Neural cell (in vitro differentiated cells): Measurements from ENCODE around the gene NRROS. TPM values are rescaled to one million over a fixed set of nuclear protein-coding genes. Genes with fewer than 3 reads are reported as not detected.

Source experiments
- H2AFZ ChIP-seq: fragments of 200-600, 300-800 bp; sonication (generic), shearing (Covaris generic); 2 replicates; pipeline ENCODE4 v1.6.0; 2014; ENCODE audit warnings: low read depth, mild to moderate bottlenecking, antibody characterized with exemption, low read length, moderate library complexity
- H3F3A ChIP-seq: fragments of 200-600 bp; shearing (Covaris generic); 2 replicates; pipeline ENCODE4 v1.6.1; 2016; ENCODE audit warnings: mild to moderate bottlenecking, moderate library complexity, mixed read lengths, antibody characterized with exemption, low read length; ENCODE audit not compliant: insufficient read depth, poor library complexity, severe bottlenecking
- H3K27ac ChIP-seq: fragments of 200-600, 300-800 bp; sonication (generic), shearing (Covaris generic); 2 replicates; pipeline ENCODE4 v1.5.1; 2014; ENCODE audit warnings: mild to moderate bottlenecking, low read length, moderate library complexity
- H3K27me3 ChIP-seq: fragments of 300-800, 200-600 bp; sonication (generic), shearing (Covaris generic); 2 replicates; pipeline ENCODE4 v1.6.0; 2014; ENCODE audit warnings: mild to moderate bottlenecking, low read depth, low read length, moderate library complexity; ENCODE audit not compliant: insufficient read depth
- H3K36me3 ChIP-seq: fragments of 300-800, 200-600 bp; sonication (generic), shearing (Covaris generic); 2 replicates; pipeline ENCODE4 v1.5.1; 2014; ENCODE audit warnings: mild to moderate bottlenecking, antibody characterized with exemption, low read length, moderate library complexity; ENCODE audit not compliant: insufficient read depth
- H3K4me2 ChIP-seq: fragments of 300-800, 200-600 bp; sonication (generic), shearing (Covaris generic); 2 replicates; pipeline ENCODE4 v1.6.0; 2014; ENCODE audit warnings: mild to moderate bottlenecking, low read length
- H3K4me3 ChIP-seq: fragments of 300-800, 200-600 bp; sonication (generic), shearing (Covaris generic); 2 replicates; pipeline ENCODE4 v1.5.1; 2014; ENCODE audit warnings: mild to moderate bottlenecking, low read length, moderate library complexity
- H3K79me2 ChIP-seq: fragments of 200-600 bp; shearing (Covaris generic); replicated peaks from 2 replicates; pipeline ENCODE4 v1.6.0; 2014; ENCODE audit warnings: mild to moderate bottlenecking, low read length, moderate library complexity; ENCODE audit not compliant: insufficient read depth
- H3K9ac ChIP-seq: fragments of 300-800, 200-600 bp; sonication (generic), shearing (Covaris generic); 2 replicates; pipeline ENCODE4 v1.6.1; 2016; ENCODE audit warnings: mild to moderate bottlenecking, low read length, mixed read lengths
- H3K9me2 ChIP-seq: fragments of 200-600 bp; shearing (Covaris generic); 2 replicates; pipeline ENCODE4 v1.6.1; 2016; ENCODE audit warnings: mild to moderate bottlenecking, low read length, mixed read lengths; ENCODE audit not compliant: insufficient read depth
- H3K9me3 ChIP-seq: fragments of 200-600, 300-800 bp; sonication (generic), shearing (Covaris generic); 2 replicates; pipeline ENCODE4 v1.6.1; 2016; ENCODE audit warnings: mild to moderate bottlenecking, mixed run types, low read length, moderate library complexity, mixed read lengths
- H4K20me1 ChIP-seq: fragments of 200-600 bp; shearing (Covaris generic); 2 replicates; pipeline ENCODE4 v1.6.1; 2016; ENCODE audit warnings: mild to moderate bottlenecking, mixed run types; ENCODE audit not compliant: insufficient read depth
- CTCF ChIP-seq: fragments of 450-650 bp; IDR thresholded peaks from 2 replicates; pipeline ENCODE4 v1.5.1; 2014; ENCODE audit warnings: antibody characterized with exemption, mild to moderate bottlenecking, moderate library complexity; ENCODE audit not compliant: poor library complexity, severe bottlenecking
- EP300 ChIP-seq: fragments of 450-650 bp; conservative IDR thresholded peaks from 2 replicates; pipeline ENCODE4 v1.6.1; 2014; ENCODE audit warnings: antibody characterized with exemption, mild to moderate bottlenecking, moderate library complexity; ENCODE audit not compliant: poor library complexity, severe bottlenecking
- EZH2 ChIP-seq: fragments of 200-600, 300-800 bp; shearing (Covaris generic), sonication (generic); IDR thresholded peaks from 2 replicates; pipeline ENCODE4 v1.6.1; 2014; ENCODE audit warnings: antibody characterized with exemption, low read length, borderline replicate concordance, mild to moderate bottlenecking; ENCODE audit not compliant: insufficient read depth, poor library complexity, severe bottlenecking
- MXI1 ChIP-seq: fragments of 450-650 bp; conservative IDR thresholded peaks from 2 replicates; pipeline ENCODE4 v1.6.1; 2014; ENCODE audit warnings: antibody characterized with exemption, mild to moderate bottlenecking; ENCODE audit not compliant: poor library complexity, severe bottlenecking
- POLR2AphosphoS5 ChIP-seq: IDR thresholded peaks from 2 replicates; pipeline ENCODE4 v1.6.1; 2012
- RAD21 ChIP-seq: fragments of 450-650 bp; conservative IDR thresholded peaks from 2 replicates; pipeline ENCODE4 v1.6.1; 2014; ENCODE audit warnings: antibody characterized with exemption, mild to moderate bottlenecking, moderate library complexity
- REST ChIP-seq: IDR thresholded peaks from 2 replicates; pipeline ENCODE4 v1.6.1; 2012; ENCODE audit warnings: borderline replicate concordance
- SMC3 ChIP-seq: fragments of 450-650 bp; conservative IDR thresholded peaks from 2 replicates; pipeline ENCODE4 v1.6.1; 2014; ENCODE audit warnings: antibody characterized with exemption, mild to moderate bottlenecking, moderate library complexity; ENCODE audit not compliant: poor library complexity
- TAF1 ChIP-seq: IDR thresholded peaks from 2 replicates; pipeline ENCODE4 v1.6.1; 2012; ENCODE audit warnings: low read depth
- polyA plus RNA-seq: library from polyadenylated mRNA; depleted of rRNA; stranded (reverse); fragments of >200 nt; gene quantifications from 2 replicates; pipeline ENCODE4 v1.2.3, GENCODE V29; 2014

NRROS gene
- polyA plus RNA-seq, 1 donor from 2014 or later = not detected

- no peaks in the 10 kb centered on the region for H3K9me2 ChIP-seq
- no peak overlapping the region for H3K4me2 ChIP-seq
- no peaks in the 10 kb centered on the region for H3K79me2 ChIP-seq
- H2AFZ ChIP-seq = no peak overlapping the region
- H3K27me3 ChIP-seq = no peaks in the 10 kb centered on the region
- H3K9ac ChIP-seq = no peak overlapping the region
- H3K36me3 ChIP-seq = no peaks in the 10 kb centered on the region
- no peak overlapping the region for H3K27ac ChIP-seq
- no peaks in the 10 kb centered on the region for H3K9me3 ChIP-seq
- H3K4me3 ChIP-seq = no peak overlapping the region
- no peaks in the 10 kb centered on the region for H4K20me1 ChIP-seq
- no peaks in the 10 kb centered on the region for H3F3A ChIP-seq
- no peak for TF ChIP-seq TAF1
- TF ChIP-seq SMC3 = no peak
- TF ChIP-seq REST = no peak
- no peak for TF ChIP-seq CTCF
- TF ChIP-seq MXI1 = no peak
- no peak for TF ChIP-seq EP300
- no peak for TF ChIP-seq EZH2
- no peak for TF ChIP-seq POLR2AphosphoS5
- TF ChIP-seq RAD21 = no peak
Observed at GRCh38 chr3:196641333-196642054, 2.0 kb downstream of the NRROS start.

- H2AFZ ChIP-seq = no peak overlapping the region
- no peaks in the 10 kb centered on the region for H3F3A ChIP-seq
- no peaks in the 10 kb centered on the region for H4K20me1 ChIP-seq
- H3K9me3 ChIP-seq = no peaks in the 10 kb centered on the region
- no peaks in the 10 kb centered on the region for H3K79me2 ChIP-seq
- no peaks in the 10 kb centered on the region for H3K36me3 ChIP-seq
- H3K9ac ChIP-seq = no peak overlapping the region
- no peaks in the 10 kb centered on the region for H3K9me2 ChIP-seq
- H3K27me3 ChIP-seq = no peaks in the 10 kb centered on the region
- no peak overlapping the region for H3K4me2 ChIP-seq
- TF ChIP-seq REST (no peak), RAD21 (no peak), CTCF (no peak), SMC3 (no peak), MXI1 (no peak), EZH2 (no peak), TAF1 (no peak), POLR2AphosphoS5 (no peak), EP300 (no peak)
- no peak overlapping the region for H3K27ac ChIP-seq
- H3K4me3 ChIP-seq = no peak overlapping the region
Observed at GRCh38 chr3:196642434-196642833, 2.9 kb downstream of the NRROS start.
